CD4-positive, alpha-beta T cell treated with Interleukin-10 for 1 hour (primary cell): Measurements from ENCODE around the gene TXNRD3.
A peak's percentile ranks its signal among the peaks of the same experiment; 100 is the strongest.

Source experiments
- DNase-seq: peaks from one replicate; pipeline ENCODE4 v3.0.0-alpha.2; 2020

TXNRD3 gene

GRCh38 chr3:126654571-126655383, at the start of gene TXNRD3:
TSS of gene TXNRD3 (minus strand) at chr3:126655124.
- peak; percentile 70 for DNase-seq

- DNase-seq = peak; percentile 97
These were observed 48.9 kb upstream of the TXNRD3 start, which contains the start of gene CHCHD6 for GRCh38 chr3:126703512-126704493. TSS of gene CHCHD6 (plus strand) at chr3:126704240. CDS start at chr3:126704313, 73 bp downstream.

DNA sequence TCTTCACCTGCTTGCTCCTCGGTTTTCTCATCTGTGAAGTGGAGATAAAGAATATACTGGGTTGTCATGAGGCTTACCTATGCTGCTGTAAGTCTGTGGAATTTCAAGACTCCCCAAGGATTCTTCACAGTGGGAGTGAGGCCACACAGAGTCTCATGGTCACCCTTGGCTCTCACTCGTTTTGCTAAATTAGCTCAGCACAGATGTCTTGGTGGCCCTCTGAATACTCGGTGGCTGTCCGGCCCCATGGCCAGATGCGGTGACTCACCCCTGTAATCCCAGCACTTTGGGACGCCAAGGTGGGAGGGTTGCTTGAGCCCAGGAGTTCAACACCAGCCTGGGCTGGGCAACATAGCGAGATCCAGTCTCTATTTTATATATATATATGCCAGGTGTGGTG, 44.1 kb upstream of the TXNRD3 start:
- no peak for DNase-seq

GRCh38 chr3:126696701-126697267, 41.9 kb upstream of the TXNRD3 start:
- no peak for DNase-seq

GRCh38 chr3:126693921-126694320, 39.0 kb upstream of the TXNRD3 start:
- DNase-seq = no peak

DNA sequence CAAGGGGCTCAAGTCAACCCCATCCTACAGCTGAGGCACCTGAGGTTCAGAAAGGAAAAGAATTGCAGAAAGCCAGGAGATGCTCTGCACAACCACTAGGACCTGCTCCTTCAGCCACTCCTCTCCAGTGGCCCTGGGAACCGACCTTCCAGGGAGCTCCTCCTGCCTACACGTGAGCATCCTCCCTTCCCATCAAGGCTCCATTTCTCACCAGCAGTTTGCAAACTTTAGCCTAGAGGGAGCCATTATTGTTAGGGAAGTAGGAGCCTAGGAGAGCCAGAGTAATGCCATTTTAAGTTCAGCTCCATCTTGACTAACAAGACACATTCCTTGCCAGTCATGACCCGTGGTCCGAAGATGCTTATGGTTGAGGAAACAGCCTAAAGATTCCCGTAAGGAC, 37.9 kb upstream of the TXNRD3 start:
- no peak for DNase-seq

DNA sequence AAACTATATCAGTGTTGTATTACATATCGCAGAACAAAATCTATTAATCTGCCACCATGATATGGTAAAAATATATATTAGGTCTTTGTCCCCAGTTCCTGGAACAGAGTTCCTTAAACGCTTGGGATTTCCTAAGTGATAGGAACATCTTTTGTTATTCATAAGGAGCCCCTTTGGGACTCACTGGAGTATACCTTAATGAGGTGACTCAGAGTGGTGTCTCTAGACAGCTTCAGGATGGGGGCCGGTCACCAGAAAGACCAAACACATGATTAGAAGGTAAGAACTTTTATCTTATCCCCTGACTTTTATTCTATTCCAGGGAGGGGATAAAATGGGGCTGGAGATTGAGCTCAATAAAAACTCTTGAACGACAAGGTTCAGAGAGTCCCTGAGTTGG, 36.8 kb upstream of the TXNRD3 start:
- no peak for DNase-seq

GRCh38 chr3:126685493-126685892, 30.6 kb upstream of the TXNRD3 start:
- DNase-seq = no peak

GRCh38 chr3:126685021-126685420, 30.1 kb upstream of the TXNRD3 start:
- no peak for DNase-seq

GRCh38 chr3:126684218-126684751, 29.4 kb upstream of the TXNRD3 start:
- DNase-seq = no peak

DNA sequence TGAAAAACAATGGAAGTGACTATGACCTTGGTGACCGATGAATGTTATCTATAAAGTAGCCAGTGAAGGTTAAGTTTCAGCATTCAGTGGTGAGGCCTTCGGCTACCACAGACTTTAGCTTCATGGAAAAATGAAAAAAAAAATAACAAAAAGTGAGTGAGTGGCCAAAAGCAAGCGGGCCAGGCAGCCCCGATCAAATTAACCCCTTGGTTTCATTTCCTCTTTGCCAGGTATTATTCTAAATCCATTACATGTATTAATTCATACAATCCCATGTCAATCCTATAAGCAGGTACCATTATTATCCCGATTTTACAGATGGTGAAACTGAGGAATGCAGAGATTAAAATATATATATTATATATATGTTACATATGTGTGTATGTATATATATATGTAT, 28.1 kb upstream of the TXNRD3 start:
- no peak for DNase-seq

DNA sequence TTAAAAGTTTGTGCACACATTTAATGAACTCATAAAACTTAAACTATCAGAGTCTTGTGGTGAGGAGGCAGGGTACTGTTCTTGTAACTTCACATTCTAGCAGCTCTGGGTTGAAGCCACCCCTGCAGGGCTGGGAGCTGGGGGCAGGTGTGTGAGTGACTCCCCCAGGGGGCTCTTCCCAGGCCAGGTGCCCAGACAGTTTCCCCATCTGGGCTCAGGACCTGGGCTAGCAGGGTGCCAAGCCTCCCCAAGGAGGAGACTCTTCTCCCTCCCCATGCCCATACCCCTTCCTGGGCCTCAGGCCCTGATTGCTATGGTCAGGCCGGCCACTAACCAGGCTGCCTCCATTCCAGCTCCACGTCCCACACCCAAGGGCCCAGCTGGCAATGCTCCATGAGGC, 27.1 kb upstream of the TXNRD3 start:
- DNase-seq = no peak

DNA sequence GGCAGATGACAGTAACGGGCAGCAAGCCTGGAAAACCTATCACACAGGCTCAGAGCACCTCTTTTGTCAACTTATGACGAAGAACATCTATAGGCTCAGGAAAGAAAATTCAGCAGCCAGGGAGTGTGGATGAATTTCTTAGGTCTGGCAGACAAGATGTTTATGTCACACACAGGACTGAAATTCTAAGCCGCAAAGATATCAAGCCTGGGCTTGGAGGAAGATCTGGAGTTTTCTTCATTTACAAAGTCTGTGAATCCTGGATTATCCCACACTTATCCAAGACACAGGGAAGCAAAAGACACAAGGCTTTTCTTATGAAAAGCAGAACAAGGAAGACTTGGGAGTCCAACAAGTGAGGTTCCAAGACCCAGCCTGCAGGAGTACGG, 25.7 kb upstream of the TXNRD3 start:
- no peak for DNase-seq

DNA sequence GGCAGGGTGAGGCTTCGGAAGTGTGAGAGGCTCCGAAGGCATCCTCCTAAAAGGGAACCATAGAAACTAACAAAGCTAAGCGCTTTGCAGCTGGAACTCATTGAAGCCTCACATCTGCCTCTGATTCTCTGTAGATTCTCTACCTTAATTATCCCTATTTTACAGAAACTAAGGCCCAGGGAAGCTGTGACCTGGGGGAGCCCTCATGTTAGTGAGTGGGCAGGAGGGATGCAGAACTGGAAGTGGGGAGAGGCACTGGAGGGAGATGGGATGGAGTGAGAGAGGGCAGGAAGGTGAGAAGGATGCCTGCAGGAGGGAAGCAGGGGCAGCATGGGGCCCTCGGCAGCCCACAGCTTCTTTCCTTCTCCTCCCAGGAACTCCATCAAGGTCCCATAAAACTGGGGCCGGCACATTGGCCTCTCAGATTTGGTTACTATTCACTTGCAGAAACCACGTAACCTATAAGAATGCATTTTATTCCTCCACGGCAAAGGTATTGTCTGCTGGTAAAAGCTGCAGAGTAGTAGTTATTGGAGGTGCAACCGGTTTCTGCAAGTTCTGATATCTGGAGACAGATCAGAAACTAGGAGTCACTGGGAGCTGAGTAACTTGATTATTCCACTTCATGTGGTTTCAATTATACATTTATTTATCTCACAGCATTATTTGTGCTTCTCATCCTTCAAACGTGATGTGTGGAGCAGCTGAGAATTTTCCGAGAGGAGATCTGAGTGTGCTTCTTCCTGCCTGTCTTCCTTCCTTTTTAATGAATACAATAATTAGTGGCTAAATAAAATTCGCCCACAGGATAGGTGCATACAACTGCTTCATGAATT, 25.1 kb upstream of the TXNRD3 start:
- DNase-seq = no peak

DNA sequence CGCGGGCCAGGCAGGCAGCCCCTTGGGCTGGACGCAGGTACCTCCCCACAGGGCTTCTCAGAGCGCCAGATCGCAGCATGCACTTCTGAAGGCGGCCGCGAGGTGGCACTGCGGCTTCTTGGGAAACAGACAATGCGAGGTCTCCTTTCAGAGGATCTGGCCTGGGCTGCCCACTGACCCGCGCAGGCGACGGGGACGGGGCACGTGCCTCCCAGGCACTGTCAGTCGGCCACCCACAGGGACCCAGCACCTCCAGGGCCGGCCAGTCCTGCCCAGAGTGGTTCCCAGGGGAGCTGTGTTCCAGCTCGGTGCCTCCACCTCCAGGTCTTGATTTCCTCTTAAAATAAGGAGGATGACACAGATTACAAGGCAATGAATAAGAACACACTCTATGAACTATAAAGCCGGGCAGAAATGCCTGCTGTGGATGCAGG, 24.4 kb upstream of the TXNRD3 start:
- DNase-seq = peak; percentile 73

- DNase-seq = no peak
These were observed 23.9 kb upstream of the TXNRD3 start for GRCh38 chr3:126678693-126679317.

DNA sequence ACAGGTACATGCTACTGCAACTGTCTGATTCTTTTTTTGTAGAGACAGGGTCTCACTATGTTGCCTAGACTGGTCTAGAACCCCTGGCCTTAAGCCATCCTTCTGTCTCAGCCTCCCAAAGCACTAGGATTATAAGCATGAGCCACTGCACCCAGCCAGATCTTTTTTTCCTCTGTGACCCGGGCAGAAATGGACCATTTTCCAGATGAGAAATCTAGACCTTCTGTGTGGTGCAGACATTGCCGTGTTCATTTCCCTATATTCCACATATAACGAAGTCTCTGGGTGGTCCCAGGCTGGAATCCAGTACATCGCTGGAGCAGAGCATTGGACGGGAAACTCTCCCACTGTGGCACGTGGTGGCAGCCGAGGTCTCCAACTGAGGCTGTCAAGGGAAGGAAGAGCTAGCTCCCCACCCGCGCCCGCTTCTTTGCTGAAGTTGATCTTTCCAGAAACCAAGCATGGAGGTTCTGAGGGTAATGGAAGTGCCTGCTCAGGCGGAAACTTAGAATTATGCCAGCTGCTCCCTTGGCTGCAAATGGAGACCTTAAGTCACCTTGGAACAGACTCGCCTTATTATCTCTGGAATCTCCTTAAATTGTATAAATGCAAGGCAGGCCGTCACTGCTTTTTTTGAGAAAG, 23.1 kb upstream of the TXNRD3 start:
- no peak for DNase-seq

DNA sequence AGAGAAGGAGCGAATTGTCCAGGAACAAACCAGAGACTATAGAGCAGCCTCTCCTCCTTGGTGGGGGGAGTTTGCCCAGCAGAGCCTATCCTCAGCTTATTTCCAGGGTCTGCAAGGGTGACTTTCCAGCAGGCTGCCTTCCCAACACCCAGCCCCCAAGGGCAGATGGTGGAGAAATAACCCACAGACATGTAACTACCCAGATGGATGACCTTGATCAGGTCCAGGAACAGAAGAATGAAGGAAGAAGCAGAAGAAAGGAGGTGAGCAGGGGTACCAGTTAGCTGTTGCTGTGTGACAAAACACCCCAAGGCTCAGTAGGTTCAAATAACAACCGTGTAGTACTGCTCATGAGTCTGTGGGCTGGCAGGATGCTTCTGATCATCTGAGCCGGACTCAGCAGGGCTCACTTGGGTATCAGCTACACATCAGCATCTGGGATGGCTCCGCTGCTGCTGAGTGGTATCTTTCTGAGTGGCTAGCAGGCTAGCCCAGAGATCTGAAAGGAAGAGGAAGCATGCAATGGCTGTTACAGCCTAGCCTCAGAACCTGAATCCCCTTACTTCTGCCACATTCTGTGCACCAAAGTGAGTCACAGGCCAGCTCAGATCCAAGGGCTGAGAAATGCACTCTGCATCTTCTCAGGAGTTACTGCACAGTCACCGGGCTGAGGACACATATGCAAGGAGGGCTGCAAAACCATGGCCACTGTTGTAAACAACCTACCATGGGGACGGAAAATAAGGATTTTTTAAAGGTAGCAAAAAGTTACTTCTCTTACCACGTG, 22.2 kb upstream of the TXNRD3 start:
- no peak for DNase-seq

- DNase-seq = no peak
These were observed 17.8 kb upstream of the TXNRD3 start for GRCh38 chr3:126672741-126673140.

- no peak for DNase-seq
These were observed 17.4 kb upstream of the TXNRD3 start for GRCh38 chr3:126672340-126672739.
